HepG2 (cell line): ENCODE measurements around the gene TLR3.

Experiments used
- CTCF ChIP-seq: sonication (generic); formaldehyde crosslinking; IDR thresholded peaks from 2 replicates; pipeline ENCODE4 v1.5.0; 2020; ENCODE audit warnings: mild to moderate bottlenecking, missing genetic modification reagents, moderate library complexity
- HMG20B ChIP-seq: conservative IDR thresholded peaks from 2 replicates; pipeline ENCODE4 v1.6.1; 2016; ENCODE audit warnings: missing genetic modification reagents, missing compliant biosample characterization
- SAFB2 ChIP-seq: sonication (generic); formaldehyde crosslinking; IDR thresholded peaks from 2 replicates; pipeline ENCODE4 v1.5.1; 2020; ENCODE audit warnings: missing genetic modification reagents, low read depth, mild to moderate bottlenecking, borderline replicate concordance
- ZBTB37 ChIP-seq: sonication (generic); formaldehyde crosslinking; IDR thresholded peaks from 2 replicates; pipeline ENCODE4 v1.4.0; 2020; ENCODE audit warnings: mild to moderate bottlenecking, missing genetic modification reagents
- ZFAT ChIP-seq: sonication (generic); formaldehyde crosslinking; conservative IDR thresholded peaks from 2 replicates; pipeline ENCODE4 v1.8.1; 2023; ENCODE audit warnings: missing genetic modification reagents, inconsistent platforms

- TF ChIP-seq ZFAT (CRISPR knock-in tag) = no peak
- no peak for TF ChIP-seq ZBTB37 (CRISPR knock-in tag)
- TF ChIP-seq SAFB2 (CRISPR knock-in tag) = no peak
- no peak for TF ChIP-seq HMG20B (CRISPR knock-in tag)
- no peak for TF ChIP-seq CTCF (CRISPR knock-in tag)
Observed at GRCh38 chr4:186128842-186129241, 59.9 kb downstream of the TLR3 start.
